Measurements from ENCODE around the gene SSBP3. TPM values are rescaled to one million over a fixed set of nuclear protein-coding genes. Genes with fewer than 3 reads are reported as not detected.

SSBP3 gene
- total RNA-seq, 3 donors from 2014 or later: 21.3 to 28.0 (median 25.6) TPM

- H3K4me1 ChIP-seq: no peaks in the 10 kb centered on the region
- H3K36me3 ChIP-seq: no peaks in the 10 kb centered on the region
- TF ChIP-seq POLR2A (IDR thresholded peaks at IDR 0.05): no peak
- H3K27ac ChIP-seq: no peak overlapping the region
- no peak overlapping the region for H3K4me3 ChIP-seq
- H3K27me3 ChIP-seq: no peaks in the 10 kb centered on the region
- no peak for DNase-seq (ENCODE audit: low spot score in 2 of 2)
- no peaks in the 10 kb centered on the region for H3K9me3 ChIP-seq
- intact Hi-C loops (cut with DNase I; ENCODE audit: low total_unique reads): no loop called here
Measured at GRCh38 chr1:54415991-54416390, 9.8 kb upstream of the SSBP3 start.

GRCh38 chr1:54415533-54415932 is 9.3 kb upstream of the SSBP3 start:
- no peaks in the 10 kb centered on the region for H3K27me3 ChIP-seq
- no peaks in the 10 kb centered on the region for H3K36me3 ChIP-seq
- no peak overlapping the region for H3K4me3 ChIP-seq
- intact Hi-C loops (cut with DNase I; ENCODE audit: low total_unique reads): no loop called here
- no peaks in the 10 kb centered on the region for H3K4me1 ChIP-seq
- no peak for DNase-seq (ENCODE audit: low spot score in 2 of 2)
- TF ChIP-seq POLR2A (IDR thresholded peaks at IDR 0.05): no peak
- H3K9me3 ChIP-seq: no peaks in the 10 kb centered on the region
- H3K27ac ChIP-seq: no peak overlapping the region

GRCh38 chr1:54413732-54414131 is 7.5 kb upstream of the SSBP3 start:
- Histone ChIP-seq H3K27ac (peak overlapping the region in 1 of 2 donors; percentile 74), H3K9me3 (no peaks in the 10 kb centered on the region), H3K36me3 (no peaks in the 10 kb centered on the region), H3K4me3 (no peak overlapping the region), H3K27me3 (no peaks in the 10 kb centered on the region), H3K4me1 (peaks cover 2 to 6% of the 10 kb centered on the region in 2 donors)
- no peak for DNase-seq (ENCODE audit: low spot score in 2 of 2)
- TF ChIP-seq CTCF (IDR thresholded peaks at IDR 0.05) (no peak), POLR2AphosphoS5 (IDR thresholded peaks at IDR 0.05) (no peak), POLR2A (IDR thresholded peaks at IDR 0.05) (no peak)
- intact Hi-C loops (cut with DNase I; ENCODE audit: low total_unique reads): no loop called here

GRCh38 chr1:54413295-54413694 is 7.1 kb upstream of the SSBP3 start:
- Histone ChIP-seq H3K36me3 (no peaks in the 10 kb centered on the region), H3K9me3 (no peaks in the 10 kb centered on the region), H3K4me3 (no peak overlapping the region), H3K27ac (peak overlapping the region in 1 of 2 donors; percentile 74), H3K4me1 (peaks cover 6 to 11% of the 10 kb centered on the region in 2 donors), H3K27me3 (no peaks in the 10 kb centered on the region)
- TF ChIP-seq POLR2A (IDR thresholded peaks at IDR 0.05) (no peak), POLR2AphosphoS5 (IDR thresholded peaks at IDR 0.05) (no peak), CTCF (IDR thresholded peaks at IDR 0.05) (no peak)
- intact Hi-C loops (cut with DNase I; ENCODE audit: low total_unique reads): no loop called here
- no peak for DNase-seq (ENCODE audit: low spot score in 2 of 2)

GRCh38 chr1:54410359-54410758 is 4.2 kb upstream of the SSBP3 start:
- H3K27ac ChIP-seq: peak overlapping the region in 1 of 2 donors; percentile 89

More at GRCh38 chr1:54410359-54410758, 4.2 kb upstream of the SSBP3 start:
- intact Hi-C loops (cut with DNase I; ENCODE audit: low total_unique reads): no loop called here
- no peak for TF ChIP-seq POLR2A (IDR thresholded peaks at IDR 0.05)
- no peak for TF ChIP-seq CTCF (IDR thresholded peaks at IDR 0.05)
- TF ChIP-seq POLR2AphosphoS5 (IDR thresholded peaks at IDR 0.05): no peak
- Histone ChIP-seq H3K27me3 (no peaks in the 10 kb centered on the region), H3K4me3 (no peak overlapping the region), H3K4me1 (peaks cover 12 to 17% of the 10 kb centered on the region in 2 donors), H3K9me3 (no peaks in the 10 kb centered on the region), H3K36me3 (no peaks in the 10 kb centered on the region)
- DNase-seq (ENCODE audit: low spot score in 2 of 2): no peak

All from breast epithelium (tissue), 4 donors.